Esophagus (tissue), 2 donors: Measurements from ENCODE around the gene PAIP1. TPM values are rescaled to one million over a fixed set of nuclear protein-coding genes. Genes with fewer than 3 reads are reported as not detected.
"Not testable (repeated sequence)": the region's sequence is repeated elsewhere in the genome, so short reads cannot be mapped to it uniquely, and the experiment has no call there.

Experiments
- H3K27ac ChIP-seq, 2 donors: one replicate each; pipeline ENCODE4 v1.5.1; 2013; ENCODE audit warnings: low read depth in 2 of 2, mild to moderate bottlenecking in 2 of 2, inconsistent platforms in 1 of 2, low read length in 1 of 2, moderate library complexity in 1 of 2
- H3K27me3 ChIP-seq, 2 donors: one replicate each; pipeline ENCODE4 v1.6.1; 2013; ENCODE audit warnings: low read length in 2 of 2, control low read depth in 1 of 2, mild to moderate bottlenecking in 1 of 2; ENCODE audit not compliant: insufficient read depth in 2 of 2, control insufficient read depth in 1 of 2
- H3K36me3 ChIP-seq, 2 donors: one replicate each; pipeline ENCODE4 v1.6.1; 2013; ENCODE audit warnings: low read length in 1 of 2; ENCODE audit not compliant: control insufficient read depth in 2 of 2, insufficient read depth in 2 of 2
- H3K4me1 ChIP-seq, 2 donors: one replicate each; pipeline ENCODE4 v1.6.1; 2013; ENCODE audit warnings: low read length in 1 of 2; ENCODE audit not compliant: control insufficient read depth in 2 of 2, insufficient read depth in 2 of 2
- H3K4me3 ChIP-seq, 2 donors: one replicate each; pipeline ENCODE4 v1.5.1; 2013; ENCODE audit warnings: low read length in 2 of 2, mild to moderate bottlenecking in 2 of 2, low read depth in 1 of 2, moderate library complexity in 1 of 2
- H3K9me3 ChIP-seq, 2 donors: one replicate each; pipeline ENCODE4 v1.6.1; 2013; ENCODE audit warnings: mild to moderate bottlenecking in 2 of 2, low read depth in 1 of 2, low read length in 1 of 2, moderate library complexity in 1 of 2; ENCODE audit not compliant: control insufficient read depth in 2 of 2, insufficient read depth in 1 of 2
- WGBS, 2 donors: extraction: QIAGEN DNeasy Blood & Tissue Kit; methylation state at CpG; one replicate each; pipeline ENCODE4 v1.1.7; 2013; 5-methylcytosine and 5-hydroxymethylcytosine counted together
- polyA plus RNA-seq, 2 donors: library from polyadenylated mRNA; stranded (reverse); fragments of 200-250 nt; gene quantifications; one replicate each; pipeline ENCODE4 v1.2.3, GENCODE V29; 2013
- donor health status: healthy with polysubstance abuse.
- donor health status: Bipolar disorder and iron deficiency.

The PAIP1 gene
- 10 to 100 TPM; 28.7 to 35.2 TPM for polyA plus RNA-seq

GRCh38 chr5:43556857-43557542 lies at the start of gene PAIP1:
PAIP1 (minus strand) TSS chr5:43557077; CDS start chr5:43556846, 231 bp downstream.
- no peaks in the 10 kb centered on the region for H3K36me3 ChIP-seq
- no peaks in the 10 kb centered on the region for H3K27me3 ChIP-seq
- H3K4me1 ChIP-seq = no peaks in the 10 kb centered on the region
- peak within 1 kb of the TSS; percentile 82 to 94 for H3K4me3 ChIP-seq
- 1% methylated on average over 65 to 79 of the region's 79 CpGs for WGBS, 2 donors
- no peaks in the 10 kb centered on the region for H3K9me3 ChIP-seq
- peak within 1 kb of the TSS; percentile 96 to 99 for H3K27ac ChIP-seq

GRCh38 chr5:43606351-43606750 lies 49.5 kb upstream of the PAIP1 start:
- no peak overlapping the region for H3K27ac ChIP-seq
- H3K4me1 ChIP-seq = no peaks in the 10 kb centered on the region
- no peaks in the 10 kb centered on the region for H3K36me3 ChIP-seq
- H3K9me3 ChIP-seq = no peaks in the 10 kb centered on the region
- no peak overlapping the region for H3K4me3 ChIP-seq
- WGBS, 2 donors = 48 to 60% methylated on average over 3 of the region's 3 CpGs
- H3K27me3 ChIP-seq = no peaks in the 10 kb centered on the region

- 96% methylated on average over 4 of the region's 4 CpGs for WGBS, 2 donors
- H3K27ac ChIP-seq = no peak overlapping the region
These were observed 47.8 kb upstream of the PAIP1 start for GRCh38 chr5:43604699-43605098.

GRCh38 chr5:43603344-43604217 lies 46.7 kb upstream of the PAIP1 start:
- no peaks in the 10 kb centered on the region for H3K36me3 ChIP-seq
- H3K27me3 ChIP-seq = no peaks in the 10 kb centered on the region
- no peaks in the 10 kb centered on the region for H3K4me1 ChIP-seq
- H3K9me3 ChIP-seq = no peaks in the 10 kb centered on the region
- H3K4me3 ChIP-seq = peak overlapping the region; percentile 86 to 89
- 1 to 2% methylated on average over 48 to 49 of the region's 49 CpGs for WGBS, 2 donors
- peak overlapping the region; percentile 85 to 88 for H3K27ac ChIP-seq

More at GRCh38 chr5:43604699-43605098, 47.8 kb upstream of the PAIP1 start:
- Histone ChIP-seq H3K4me1 (no peaks in the 10 kb centered on the region), H3K4me3 (no peak overlapping the region), H3K36me3 (no peaks in the 10 kb centered on the region), H3K27me3 (no peaks in the 10 kb centered on the region), H3K9me3 (no peaks in the 10 kb centered on the region)

GRCh38 chr5:43602461-43603343 lies 45.8 kb upstream of the PAIP1 start, which contains the start of gene NNT:
NNT (plus strand) TSS chr5:43603180; CDS start chr5:43609196, 6,016 bp downstream.
- Histone ChIP-seq H3K27ac (peak within 1 kb of the TSS; percentile 85 to 88), H3K27me3 (no peaks in the 10 kb centered on the region), H3K9me3 (no peaks in the 10 kb centered on the region), H3K4me3 (peak within 1 kb of the TSS; percentile 86 to 89), H3K4me1 (no peaks in the 10 kb centered on the region), H3K36me3 (no peaks in the 10 kb centered on the region)
- WGBS, 2 donors = 1% methylated on average over 58 to 60 of the region's 60 CpGs

- H3K27me3 ChIP-seq = no peaks in the 10 kb centered on the region
- H3K27ac ChIP-seq = peak overlapping the region in 1 of 2 donors; percentile 22
- no peaks in the 10 kb centered on the region for H3K9me3 ChIP-seq
- no peaks in the 10 kb centered on the region for H3K4me1 ChIP-seq
- no peaks in the 10 kb centered on the region for H3K36me3 ChIP-seq
- WGBS, 2 donors = 48 to 49% methylated on average over 8 of the region's 8 CpGs
- peak overlapping the region in 1 of 2 donors; percentile 89 for H3K4me3 ChIP-seq
These were observed 44.8 kb upstream of the PAIP1 start for GRCh38 chr5:43601454-43602260.

GRCh38 chr5:43598927-43599326 lies 42.0 kb upstream of the PAIP1 start:
- not testable (repeated sequence) for H3K4me1 ChIP-seq, H3K27me3 ChIP-seq, H3K4me3 ChIP-seq, H3K9me3 ChIP-seq, H3K27ac ChIP-seq, H3K36me3 ChIP-seq
- 95 to 97% methylated on average over 1 of the region's 1 CpG for WGBS, 2 donors

- H3K27me3 ChIP-seq = no peaks in the 10 kb centered on the region
- H3K4me1 ChIP-seq = no peaks in the 10 kb centered on the region
- H3K4me3 ChIP-seq = no peak overlapping the region
- no peak overlapping the region for H3K27ac ChIP-seq
- H3K9me3 ChIP-seq = no peaks in the 10 kb centered on the region
- H3K36me3 ChIP-seq = no peaks in the 10 kb centered on the region
These were observed 35.5 kb upstream of the PAIP1 start for GRCh38 chr5:43592363-43592762.
